PC-9 (cell line): Measurements from ENCODE around the gene MPZ. TPM values are rescaled to one million over a fixed set of nuclear protein-coding genes. Genes with fewer than 3 reads are reported as not detected.

Experiments used
- BruUV-seq: library from RNA; stranded (reverse); fragments of 400-500 nt; replicated peaks from 2 replicates; lab custom pipeline; 2021; lab: Mats Ljungman, UMichigan
- CTCF ChIA-PET: fragments of 300-600 bp; sonication (Branson Sonifier 250); formaldehyde crosslinking; loops from one replicate; lab custom pipeline; 2022; ENCODE audit warnings: antibody characterized with exemption; lab: Charles Lee
- POLR2A ChIA-PET: fragments of 300-600 bp; sonication (Branson Sonifier 250); formaldehyde crosslinking; loops from one replicate; lab custom pipeline; 2022; ENCODE audit warnings: antibody characterized with exemption; ENCODE audit not compliant: unreplicated experiment; lab: Charles Lee
- DNase-seq, 2 experiments: peaks; one replicate each; pipeline versions ENCODE4 v3.0.0 to v3.0.0-alpha.2; 2015 to 2022; ENCODE audit warnings: mixed read lengths in 1 of 2
- H2AFZ ChIP-seq: fragments of 200-600 bp; sonication (generic); 2 replicates; pipeline ENCODE4 v1.8.1; 2017; ENCODE audit warnings: antibody characterized with exemption
- H3F3A ChIP-seq: fragments of 200-600 bp; sonication (generic); 2 replicates; pipeline ENCODE4 v1.8.1; 2017; ENCODE audit warnings: antibody characterized with exemption, mild to moderate bottlenecking, low read depth; ENCODE audit not compliant: insufficient read depth
- H3K27ac ChIP-seq: fragments of 200-600 bp; sonication (generic); 2 replicates; pipeline ENCODE4 v1.6.1; 2016; ENCODE audit warnings: mixed run types
- H3K27me3 ChIP-seq: fragments of 200-600 bp; sonication (generic); 2 replicates; pipeline ENCODE4 v1.6.1; 2016; ENCODE audit warnings: low read depth, mixed run types; ENCODE audit not compliant: insufficient read depth
- H3K36me3 ChIP-seq: fragments of 200-600 bp; sonication (generic); 2 replicates; pipeline ENCODE4 v1.6.1; 2016; ENCODE audit warnings: low read depth, mixed run types
- H3K4me1 ChIP-seq: fragments of 200-600 bp; sonication (generic); replicated peaks from 2 replicates; pipeline ENCODE4 v1.6.1; 2016; ENCODE audit warnings: mixed run types; ENCODE audit not compliant: insufficient read depth
- H3K4me2 ChIP-seq: fragments of 200-600 bp; sonication (generic); 2 replicates; pipeline ENCODE4 v1.6.1; 2017; ENCODE audit warnings: mixed run types
- H3K4me3 ChIP-seq: fragments of 200-600 bp; sonication (generic); 2 replicates; pipeline ENCODE4 v1.6.1; 2016; ENCODE audit warnings: mixed run types
- H3K79me2 ChIP-seq: fragments of 200-600 bp; sonication (generic); 2 replicates; pipeline ENCODE4 v1.6.1; 2017; ENCODE audit warnings: low read depth, mixed run types
- H3K9me2 ChIP-seq: fragments of 200-600 bp; sonication (generic); 2 replicates; pipeline ENCODE4 v1.8.1; 2017; ENCODE audit warnings: mild to moderate bottlenecking; ENCODE audit not compliant: insufficient read depth
- H3K9me3 ChIP-seq: fragments of 200-600 bp; sonication (generic); 2 replicates; pipeline ENCODE4 v1.8.1; 2016; ENCODE audit warnings: low read depth; ENCODE audit not compliant: insufficient read depth
- H4K20me1 ChIP-seq: fragments of 200-600 bp; sonication (generic); 2 replicates; pipeline ENCODE4 v1.8.1; 2017; ENCODE audit not compliant: insufficient read depth
- CTCF ChIP-seq: fragments of 200-600 bp; sonication (generic); conservative IDR thresholded peaks from 2 replicates; pipeline ENCODE4 v1.6.1; 2017; ENCODE audit warnings: mixed run types, antibody characterized with exemption, mild to moderate bottlenecking, moderate library complexity
- EZH2 ChIP-seq: fragments of 200-600 bp; sonication (generic); IDR thresholded peaks from 2 replicates; pipeline ENCODE4 v1.8.0; 2017; ENCODE audit warnings: antibody characterized with exemption, low read depth
- intact Hi-C: fragments of 100-400 bp; cut with micrococcal nuclease; formaldehyde crosslinking; loops from one replicate; pipeline ENCODE4 v1.10.0; 2022; ENCODE audit not compliant: unreplicated experiment
- total RNA-seq: library from RNA; stranded (reverse); gene quantifications from 2 replicates; pipeline ENCODE4 v1.2.3, GENCODE V29; 2021

Gene MPZ
- total RNA-seq, 1 experiment from 2014 or later, result 0.39 TPM

GRCh38 chr1:161273402-161273801 lies 36.4 kb downstream of the MPZ start:
- Histone ChIP-seq H3K4me3 (no peak overlapping the region), H3K9me3 (no peaks in the 10 kb centered on the region), H2AFZ (no peak overlapping the region), H3K27ac (no peak overlapping the region), H3F3A (no peaks in the 10 kb centered on the region), H3K4me1 (no peaks in the 10 kb centered on the region), H3K79me2 (no peaks in the 10 kb centered on the region), H4K20me1 (no peaks in the 10 kb centered on the region), H3K9me2 (no peaks in the 10 kb centered on the region), H3K36me3 (no peaks in the 10 kb centered on the region), H3K4me2 (no peak overlapping the region), H3K27me3 (no peaks in the 10 kb centered on the region; the same call in 1 of the 2 replicates)
- DNase-seq, result no peak
- intact Hi-C loops, result no loop called here
- ChIA-PET POLR2A (no interaction called here), CTCF (no interaction called here)
- BruUV-seq, result no TSS peak
- no peak for TF ChIP-seq EZH2
- no peak for TF ChIP-seq CTCF

GRCh38 chr1:161267321-161267720 lies 42.4 kb downstream of the MPZ start:
- Histone ChIP-seq H3K9me3 (no peaks in the 10 kb centered on the region), H3K36me3 (no peaks in the 10 kb centered on the region), H4K20me1 (no peaks in the 10 kb centered on the region), H3K9me2 (no peaks in the 10 kb centered on the region), H3K27ac (no peak overlapping the region), H2AFZ (no peak overlapping the region), H3K4me2 (no peak overlapping the region), H3K79me2 (no peaks in the 10 kb centered on the region), H3K4me1 (no peaks in the 10 kb centered on the region), H3K27me3 (0 out of 2 replicates have a peak, but pooled peaks cover 4% of the 10 kb centered on the region), H3F3A (no peaks in the 10 kb centered on the region), H3K4me3 (no peak overlapping the region)
- ChIA-PET CTCF (no interaction called here), POLR2A (no interaction called here)
- no peak for TF ChIP-seq CTCF
- no peak for TF ChIP-seq EZH2
- no peak for DNase-seq
- intact Hi-C loops, result no loop called here
- BruUV-seq, result no TSS peak

- DNase-seq, result no peak
- no peaks in the 10 kb centered on the region for H3K9me3 ChIP-seq
- H3K79me2 ChIP-seq, result no peaks in the 10 kb centered on the region
- H3K27me3 ChIP-seq, result 0 out of 2 replicates have a peak, but pooled peaks cover 4% of the 10 kb centered on the region
- H2AFZ ChIP-seq, result no peak overlapping the region; the same call in 1 of the 2 replicates
- H3K4me2 ChIP-seq, result no peak overlapping the region
- no peak overlapping the region for H3K4me3 ChIP-seq
- no peak for TF ChIP-seq CTCF
- no peak for TF ChIP-seq EZH2
- H3F3A ChIP-seq, result no peaks in the 10 kb centered on the region
- no peak overlapping the region for H3K27ac ChIP-seq
- H4K20me1 ChIP-seq, result no peaks in the 10 kb centered on the region
- CTCF ChIA-PET, result no interaction called here
- intact Hi-C loops, result no loop called here
- BruUV-seq, result no TSS peak
- no peaks in the 10 kb centered on the region for H3K36me3 ChIP-seq
- H3K4me1 ChIP-seq, result peaks cover under 1% of the 10 kb centered on the region; the same call in 1 of the 2 replicates
- no peaks in the 10 kb centered on the region for H3K9me2 ChIP-seq
- POLR2A ChIA-PET, result no interaction called here
Observed at GRCh38 chr1:161266836-161267235, 42.9 kb downstream of the MPZ start.
